ENCODE results near the gene PITPNM3.

DNA sequence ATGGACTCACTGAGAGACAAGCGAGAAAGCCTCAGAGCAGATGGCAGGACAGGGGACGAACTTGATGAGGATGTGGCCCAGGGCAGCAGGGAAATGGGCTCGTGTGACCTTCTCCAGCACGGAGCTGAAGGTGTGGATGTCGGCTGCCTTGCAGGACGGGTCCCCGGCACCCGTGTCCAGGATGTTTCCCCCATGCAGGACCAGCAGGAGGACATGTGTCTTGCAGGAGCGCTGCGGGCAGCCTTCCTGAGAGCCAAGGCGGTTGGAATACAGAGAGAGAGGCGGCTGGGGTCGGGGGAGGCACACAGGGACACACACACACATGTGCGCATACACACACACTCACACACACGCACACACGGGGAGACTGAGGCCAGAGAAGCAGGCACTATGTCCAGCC is 72.8 kb downstream of the PITPNM3 start:
- TF ChIP-seq POLR2A (IDR thresholded peaks at IDR 0.05) (no peak), CTCF (IDR thresholded peaks at IDR 0.05) (no peak)
